Measurements from ENCODE around the gene CCRL2. TPM values are rescaled to one million over a fixed set of nuclear protein-coding genes. Genes with fewer than 3 reads are reported as not detected.

Gene CCRL2
- total RNA-seq, 2 experiments from 2014 or later: 4.3 to 4.5 TPM

DNA sequence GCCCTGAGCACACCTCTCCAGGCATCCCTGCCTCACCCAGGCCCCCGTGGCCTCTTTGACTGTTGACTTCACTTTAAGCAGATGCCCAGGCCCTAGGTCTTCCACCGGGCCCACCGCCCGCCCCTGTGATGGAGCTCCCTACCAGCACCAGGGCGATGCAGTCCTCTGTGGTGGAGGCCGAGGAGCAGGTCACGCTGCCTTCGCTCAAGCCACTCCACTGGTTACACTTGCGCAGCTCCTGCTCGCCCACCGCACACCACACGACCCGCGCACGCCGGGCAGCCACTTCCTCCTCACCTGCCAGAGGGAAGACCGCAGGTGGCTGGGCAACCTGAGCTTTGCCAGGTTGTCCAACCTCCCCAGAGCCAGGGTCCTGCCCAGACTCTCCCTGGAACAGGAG is 41.7 kb downstream of the CCRL2 start:
- intact Hi-C loops (cut with DNase I, micrococcal nuclease): no loop called here
- Mint-ChIP-seq H3K36me3 (ENCODE audit: low read depth) (no peaks in the 10 kb centered on the region), H3K4me1 (ENCODE audit: low read depth) (no peaks in the 10 kb centered on the region), H3K4me3 (no peak overlapping the region), H3K27me3 (no peaks in the 10 kb centered on the region), H3K9me3 (no peaks in the 10 kb centered on the region), H3K27ac (no peak overlapping the region)
- DNase-seq (no peak), ATAC-seq (ENCODE audit: poor library complexity) (no peak)
- Histone ChIP-seq H3K4me1 (ENCODE audit: insufficient read depth, low read length) (no peaks in the 10 kb centered on the region), H3K27me3 (ENCODE audit: control insufficient read depth in 1 of 2, insufficient read depth in 2 of 2, low read length in 2 of 2) (no peaks in the 10 kb centered on the region), H3K36me3 (ENCODE audit: insufficient read depth, low read length) (no peaks in the 10 kb centered on the region), H3K27ac (ENCODE audit: low read depth in 1 of 2, low read length in 2 of 2) (no peak overlapping the region), H3K4me3 (ENCODE audit: low read length) (no peak overlapping the region), H3K9me3 (ENCODE audit: control insufficient read depth in 1 of 2, insufficient read depth in 1 of 2, low read length in 2 of 2) (no peaks in the 10 kb centered on the region)
- TF ChIP-seq, protein P1, sequence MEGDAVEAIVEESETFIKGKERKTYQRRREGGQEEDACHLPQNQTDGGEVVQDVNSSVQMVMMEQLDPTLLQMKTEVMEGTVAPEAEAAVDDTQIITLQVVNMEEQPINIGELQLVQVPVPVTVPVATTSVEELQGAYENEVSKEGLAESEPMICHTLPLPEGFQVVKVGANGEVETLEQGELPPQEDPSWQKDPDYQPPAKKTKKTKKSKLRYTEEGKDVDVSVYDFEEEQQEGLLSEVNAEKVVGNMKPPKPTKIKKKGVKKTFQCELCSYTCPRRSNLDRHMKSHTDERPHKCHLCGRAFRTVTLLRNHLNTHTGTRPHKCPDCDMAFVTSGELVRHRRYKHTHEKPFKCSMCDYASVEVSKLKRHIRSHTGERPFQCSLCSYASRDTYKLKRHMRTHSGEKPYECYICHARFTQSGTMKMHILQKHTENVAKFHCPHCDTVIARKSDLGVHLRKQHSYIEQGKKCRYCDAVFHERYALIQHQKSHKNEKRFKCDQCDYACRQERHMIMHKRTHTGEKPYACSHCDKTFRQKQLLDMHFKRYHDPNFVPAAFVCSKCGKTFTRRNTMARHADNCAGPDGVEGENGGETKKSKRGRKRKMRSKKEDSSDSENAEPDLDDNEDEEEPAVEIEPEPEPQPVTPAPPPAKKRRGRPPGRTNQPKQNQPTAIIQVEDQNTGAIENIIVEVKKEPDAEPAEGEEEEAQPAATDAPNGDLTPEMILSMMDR (IDR thresholded peaks at IDR 0.05): no peak
- ChIA-PET POLR2A (no interaction called here), CTCF (no interaction called here)

DNA sequence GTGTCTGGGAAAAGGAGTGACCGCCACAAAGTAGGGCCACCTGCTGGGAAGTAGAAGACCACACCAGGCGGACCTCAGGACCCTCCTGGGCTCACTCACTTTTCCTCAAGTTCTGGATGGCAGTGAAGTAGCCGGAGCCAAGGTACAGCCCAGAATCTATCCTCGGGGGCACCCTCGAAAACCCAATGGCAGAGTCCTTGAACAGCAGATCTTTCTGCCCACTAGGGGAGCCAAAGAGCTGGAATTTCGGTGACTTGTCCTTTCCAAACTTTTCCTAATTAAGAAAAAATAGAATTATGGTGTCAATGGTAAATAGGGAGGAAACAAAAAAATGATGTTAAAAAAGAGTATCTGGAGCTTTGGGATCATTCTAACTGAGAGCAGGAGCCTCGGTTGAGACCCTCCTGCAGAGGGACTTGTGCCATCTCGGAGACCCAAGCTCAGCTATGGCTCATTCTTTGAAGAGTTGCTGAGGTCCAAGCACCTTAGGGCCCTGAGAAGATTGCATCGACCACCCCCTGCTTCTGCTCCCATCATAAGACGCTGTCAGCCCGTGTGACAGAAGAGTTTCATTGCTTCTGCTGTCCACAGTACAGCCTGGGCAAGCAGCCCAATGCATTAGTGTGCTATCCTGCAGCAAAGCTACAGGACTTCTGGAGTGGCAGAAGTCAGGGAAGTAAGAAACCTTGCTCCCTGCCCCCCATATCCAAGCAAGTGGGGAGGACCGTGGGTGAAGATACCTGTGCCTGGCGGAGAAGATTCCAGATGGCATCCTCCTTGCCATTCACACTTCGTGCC is 42.9 kb downstream of the CCRL2 start:
- TF ChIP-seq, protein P1 (IDR thresholded peaks at IDR 0.05): peak; percentile 49
- H3K4me1 Mint-ChIP-seq (ENCODE audit: low read depth): no peaks in the 10 kb centered on the region
- H3K4me1 ChIP-seq (ENCODE audit: insufficient read depth, low read length): no peaks in the 10 kb centered on the region
- no peaks in the 10 kb centered on the region for H3K27me3 Mint-ChIP-seq
- H3K27ac ChIP-seq (ENCODE audit: low read depth in 1 of 2, low read length in 2 of 2): no peak overlapping the region
- H3K27ac Mint-ChIP-seq: no peak overlapping the region
- no peak for ATAC-seq (ENCODE audit: poor library complexity)
- intact Hi-C loops (cut with DNase I, micrococcal nuclease): no loop called here
- DNase-seq: no peak
- CTCF ChIA-PET: interaction anchor here (1.0 kb wide), 1 partner anchor 38 kb away, joined by 3 read pairs; no protein-coding TSS in a partner anchor
- no peak overlapping the region for H3K4me3 ChIP-seq (ENCODE audit: low read length)
- POLR2A ChIA-PET: no interaction called here
- H3K36me3 Mint-ChIP-seq (ENCODE audit: low read depth): no peaks in the 10 kb centered on the region
- no peaks in the 10 kb centered on the region for H3K9me3 Mint-ChIP-seq
- no peaks in the 10 kb centered on the region for H3K27me3 ChIP-seq (ENCODE audit: control insufficient read depth in 1 of 2, insufficient read depth in 2 of 2, low read length in 2 of 2)
- no peaks in the 10 kb centered on the region for H3K36me3 ChIP-seq (ENCODE audit: insufficient read depth, low read length)
- H3K9me3 ChIP-seq (ENCODE audit: control insufficient read depth in 1 of 2, insufficient read depth in 1 of 2, low read length in 2 of 2): no peaks in the 10 kb centered on the region
- no peak overlapping the region for H3K4me3 Mint-ChIP-seq

DNA sequence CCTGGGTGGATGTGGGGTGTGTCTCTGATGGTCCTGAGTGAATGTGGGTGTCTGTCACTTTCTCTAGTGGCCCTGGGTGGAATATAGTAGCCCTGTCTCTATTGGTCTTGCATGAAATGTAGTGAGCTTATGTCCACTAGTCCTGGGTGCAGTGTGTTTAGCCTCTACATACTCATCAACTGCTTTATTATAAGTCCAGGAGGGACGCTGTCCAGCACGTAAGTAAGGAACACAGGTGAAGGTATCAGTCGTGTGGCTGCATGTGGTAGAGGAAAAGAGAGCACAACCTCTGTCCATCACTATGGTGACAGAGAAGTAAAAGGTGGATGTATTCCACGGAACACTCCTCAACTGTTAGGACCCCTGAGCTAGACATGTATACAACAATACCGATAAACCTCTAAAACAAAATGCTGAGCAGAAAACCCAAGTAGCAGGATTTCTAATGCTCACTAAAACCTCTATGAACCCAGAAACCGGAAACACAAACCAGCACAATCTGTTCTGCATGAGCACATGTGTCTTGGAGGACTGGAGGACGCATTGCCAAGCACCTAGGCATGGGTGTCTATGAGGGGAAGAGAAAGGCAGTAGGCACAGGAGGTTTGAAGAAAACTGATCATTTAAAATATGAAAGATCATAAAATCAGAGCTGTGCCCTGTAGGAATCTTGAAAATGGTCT is 46.6 kb downstream of the CCRL2 start:
- TF ChIP-seq, protein P1 (IDR thresholded peaks at IDR 0.05): no peak
- Histone ChIP-seq H3K27me3 (ENCODE audit: control insufficient read depth in 1 of 2, insufficient read depth in 2 of 2, low read length in 2 of 2) (no peaks in the 10 kb centered on the region), H3K27ac (ENCODE audit: low read depth in 1 of 2, low read length in 2 of 2) (no peak overlapping the region), H3K4me1 (ENCODE audit: insufficient read depth, low read length) (no peaks in the 10 kb centered on the region), H3K9me3 (ENCODE audit: control insufficient read depth in 1 of 2, insufficient read depth in 1 of 2, low read length in 2 of 2) (peaks cover 0 to 10% of the 10 kb centered on the region in 2 experiments), H3K36me3 (ENCODE audit: insufficient read depth, low read length) (no peaks in the 10 kb centered on the region), H3K4me3 (ENCODE audit: low read length) (no peak overlapping the region)
- Mint-ChIP-seq H3K27me3 (no peaks in the 10 kb centered on the region), H3K9me3 (no peaks in the 10 kb centered on the region), H3K36me3 (ENCODE audit: low read depth) (no peaks in the 10 kb centered on the region), H3K4me1 (ENCODE audit: low read depth) (no peaks in the 10 kb centered on the region), H3K4me3 (no peak overlapping the region), H3K27ac (no peak overlapping the region)
- intact Hi-C loops (cut with DNase I, micrococcal nuclease): no loop called here
- ChIA-PET POLR2A (no interaction called here), CTCF (interaction anchor here (1.3 kb wide), 1 partner anchor 35 kb away, joined by 3 read pairs; no protein-coding TSS in a partner anchor)
- ATAC-seq (ENCODE audit: poor library complexity) (no peak), DNase-seq (no peak)
